Astrocyte (in vitro differentiated cells and primary cell): ENCODE results near the gene SMC3. TPM values are rescaled to one million over a fixed set of nuclear protein-coding genes. Genes with fewer than 3 reads are reported as not detected.

Experiments
- DNase-seq: peaks from one replicate; pipeline ENCODE4 v3.0.0-alpha.2; 2010; ENCODE audit warnings: low read depth
- FAIRE-seq: peaks from 2 replicates; lab custom pipeline; 2011; peaks lifted over from hg19 to GRCh38; lab: Jason Lieb, UNC
- H2AFZ ChIP-seq: 2 replicates; pipeline ENCODE4 v1.6.0; 2012; ENCODE audit warnings: low read depth, low read length, inconsistent platforms
- H3K27ac ChIP-seq: 2 replicates; pipeline ENCODE4 v1.5.1; 2011; ENCODE audit warnings: low read depth, low read length, inconsistent platforms
- H3K27me3 ChIP-seq: 2 replicates; pipeline ENCODE4 v1.6.0; 2011; ENCODE audit warnings: low read length, inconsistent platforms; ENCODE audit not compliant: insufficient read depth
- H3K36me3 ChIP-seq: 2 replicates; pipeline ENCODE4 v1.5.1; 2011; ENCODE audit warnings: low read length, inconsistent platforms; ENCODE audit not compliant: insufficient read depth
- H3K4me1 ChIP-seq: 2 replicates; pipeline ENCODE4 v1.5.1; 2011; ENCODE audit warnings: low read length, inconsistent platforms; ENCODE audit not compliant: insufficient read depth
- H3K4me2 ChIP-seq: 2 replicates; pipeline ENCODE4 v1.6.0; 2012; ENCODE audit warnings: low read length, inconsistent platforms
- H3K4me3 ChIP-seq: 2 replicates; pipeline ENCODE4 v1.5.1; 2011; ENCODE audit warnings: low read depth, mild to moderate bottlenecking, low read length, inconsistent platforms; ENCODE audit not compliant: insufficient read depth
- H3K79me2 ChIP-seq: 2 replicates; pipeline ENCODE4 v1.6.0; 2012; ENCODE audit warnings: mild to moderate bottlenecking, low read length, inconsistent platforms; ENCODE audit not compliant: insufficient read depth
- H3K9ac ChIP-seq: 2 replicates; pipeline ENCODE4 v1.6.0; 2012; ENCODE audit warnings: mild to moderate bottlenecking, low read length, inconsistent platforms
- H3K9me3 ChIP-seq: 2 replicates; pipeline ENCODE4 v1.5.1; 2012; ENCODE audit warnings: low read depth, mild to moderate bottlenecking, low read length, inconsistent platforms; ENCODE audit not compliant: insufficient read depth
- H4K20me1 ChIP-seq: 2 replicates; pipeline ENCODE4 v1.6.0; 2012; ENCODE audit warnings: low read length, inconsistent platforms; ENCODE audit not compliant: insufficient read depth
- H3K27ac Mint-ChIP-seq: one replicate; pipeline ENCODE4 v1.8.0; 2021; ENCODE audit warnings: mild to moderate bottlenecking, mixed read lengths; ENCODE audit not compliant: unreplicated experiment
- H3K27me3 Mint-ChIP-seq: one replicate; pipeline ENCODE4 v1.8.0; 2021; ENCODE audit warnings: low read depth, mixed read lengths; ENCODE audit not compliant: unreplicated experiment
- H3K36me3 Mint-ChIP-seq: one replicate; pipeline ENCODE4 v1.8.0; 2021; ENCODE audit warnings: low read depth, mixed read lengths; ENCODE audit not compliant: unreplicated experiment
- H3K4me1 Mint-ChIP-seq: one replicate; pipeline ENCODE4 v1.8.0; 2021; ENCODE audit warnings: low read depth, mixed read lengths; ENCODE audit not compliant: unreplicated experiment
- H3K4me3 Mint-ChIP-seq: one replicate; pipeline ENCODE4 v1.8.0; 2021; ENCODE audit warnings: mild to moderate bottlenecking, moderate library complexity, mixed read lengths; ENCODE audit not compliant: unreplicated experiment
- H3K9me3 Mint-ChIP-seq: one replicate; pipeline ENCODE4 v1.8.0; 2021; ENCODE audit warnings: mild to moderate bottlenecking, mixed read lengths; ENCODE audit not compliant: unreplicated experiment
- EZH2 ChIP-seq: IDR thresholded peaks from 2 replicates; pipeline ENCODE4 v1.6.1; 2012; ENCODE audit warnings: mild to moderate bottlenecking, low read length, inconsistent platforms; ENCODE audit not compliant: insufficient read depth
- total RNA-seq: library from RNA; stranded (reverse); gene quantifications from 2 replicates; pipeline ENCODE4 v1.2.1, GENCODE V29; 2021
- TF ChIP-seq, protein P1 (sequence below): IDR thresholded peaks from 2 replicates; pipeline ENCODE4 v1.5.1; 2011; ENCODE audit warnings: low read depth, mild to moderate bottlenecking, inconsistent platforms, low read length, moderate library complexity; ENCODE audit not compliant: insufficient read depth

SMC3 gene
- total RNA-seq, 1 donor from 2014 or later, result 27.2 TPM

GRCh38 chr10:110523736-110524135 is 43.8 kb upstream of the SMC3 start:
- H3K36me3 Mint-ChIP-seq, result peaks cover 8% of the 10 kb centered on the region
- FAIRE-seq, result no peak
- Histone ChIP-seq H3K27me3 (no peaks in the 10 kb centered on the region), H4K20me1 (peaks cover 9% of the 10 kb centered on the region), H3K9me3 (no peaks in the 10 kb centered on the region), H3K36me3 (no peaks in the 10 kb centered on the region), H3K4me2 (no peak overlapping the region), H3K27ac (no peak overlapping the region), H3K79me2 (no peaks in the 10 kb centered on the region), H3K4me1 (peaks cover 39% of the 10 kb centered on the region), H2AFZ (no peak overlapping the region), H3K9ac (no peak overlapping the region), H3K4me3 (no peak overlapping the region)
- no peaks in the 10 kb centered on the region for H3K9me3 Mint-ChIP-seq
- no peak overlapping the region for H3K27ac Mint-ChIP-seq
- TF ChIP-seq EZH2, result no peak
- TF ChIP-seq, protein P1, sequence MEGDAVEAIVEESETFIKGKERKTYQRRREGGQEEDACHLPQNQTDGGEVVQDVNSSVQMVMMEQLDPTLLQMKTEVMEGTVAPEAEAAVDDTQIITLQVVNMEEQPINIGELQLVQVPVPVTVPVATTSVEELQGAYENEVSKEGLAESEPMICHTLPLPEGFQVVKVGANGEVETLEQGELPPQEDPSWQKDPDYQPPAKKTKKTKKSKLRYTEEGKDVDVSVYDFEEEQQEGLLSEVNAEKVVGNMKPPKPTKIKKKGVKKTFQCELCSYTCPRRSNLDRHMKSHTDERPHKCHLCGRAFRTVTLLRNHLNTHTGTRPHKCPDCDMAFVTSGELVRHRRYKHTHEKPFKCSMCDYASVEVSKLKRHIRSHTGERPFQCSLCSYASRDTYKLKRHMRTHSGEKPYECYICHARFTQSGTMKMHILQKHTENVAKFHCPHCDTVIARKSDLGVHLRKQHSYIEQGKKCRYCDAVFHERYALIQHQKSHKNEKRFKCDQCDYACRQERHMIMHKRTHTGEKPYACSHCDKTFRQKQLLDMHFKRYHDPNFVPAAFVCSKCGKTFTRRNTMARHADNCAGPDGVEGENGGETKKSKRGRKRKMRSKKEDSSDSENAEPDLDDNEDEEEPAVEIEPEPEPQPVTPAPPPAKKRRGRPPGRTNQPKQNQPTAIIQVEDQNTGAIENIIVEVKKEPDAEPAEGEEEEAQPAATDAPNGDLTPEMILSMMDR, result no peak
- H3K4me1 Mint-ChIP-seq, result peaks cover 33% of the 10 kb centered on the region
- no peaks in the 10 kb centered on the region for H3K27me3 Mint-ChIP-seq
- no peak for DNase-seq
- H3K4me3 Mint-ChIP-seq, result no peak overlapping the region

DNA sequence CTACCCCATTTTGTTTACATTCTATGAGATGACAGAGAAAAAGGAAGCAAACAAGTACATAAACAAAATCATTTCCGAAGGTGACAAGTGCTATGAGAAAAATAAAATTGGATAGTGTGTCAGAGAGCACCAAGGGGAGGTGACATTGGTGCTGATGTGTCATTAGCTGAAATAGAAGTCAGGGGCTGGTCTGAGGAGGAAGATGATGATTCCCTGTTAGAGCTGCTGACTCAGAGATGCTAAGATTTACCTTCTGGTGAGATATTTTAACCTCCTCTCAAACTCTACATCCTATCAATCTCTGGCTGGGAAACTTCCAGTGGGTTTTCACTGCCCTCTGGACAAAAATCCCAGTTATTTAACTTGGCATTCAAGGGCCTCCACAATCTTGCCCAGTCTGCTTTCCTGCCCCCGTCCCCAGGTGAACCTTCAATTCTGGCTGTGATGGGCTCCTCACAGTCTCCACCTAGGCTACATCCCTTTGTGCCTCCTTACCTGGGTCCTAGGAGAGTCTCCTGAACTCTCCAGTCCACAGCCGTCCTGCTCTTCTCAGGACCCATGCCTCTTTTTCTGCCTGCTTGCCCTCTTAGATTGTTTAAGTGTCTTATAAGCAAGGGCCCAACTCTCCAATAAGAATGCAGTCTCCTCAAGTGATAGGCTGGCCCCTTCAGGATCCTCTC is 43.2 kb upstream of the SMC3 start:
- H3K4me3 Mint-ChIP-seq, result no peak overlapping the region
- Histone ChIP-seq H3K9me3 (no peaks in the 10 kb centered on the region), H2AFZ (no peak overlapping the region), H3K27ac (no peak overlapping the region), H3K9ac (no peak overlapping the region), H4K20me1 (peaks cover 9% of the 10 kb centered on the region), H3K27me3 (no peaks in the 10 kb centered on the region), H3K79me2 (no peaks in the 10 kb centered on the region), H3K36me3 (no peaks in the 10 kb centered on the region), H3K4me2 (no peak overlapping the region), H3K4me3 (no peak overlapping the region), H3K4me1 (peaks cover 43% of the 10 kb centered on the region)
- TF ChIP-seq, protein P1, result no peak
- TF ChIP-seq EZH2, result no peak
- H3K27me3 Mint-ChIP-seq, result no peaks in the 10 kb centered on the region
- peaks cover 8% of the 10 kb centered on the region for H3K36me3 Mint-ChIP-seq
- peaks cover 39% of the 10 kb centered on the region for H3K4me1 Mint-ChIP-seq
- no peak for FAIRE-seq
- H3K9me3 Mint-ChIP-seq, result no peaks in the 10 kb centered on the region
- H3K27ac Mint-ChIP-seq, result peak overlapping the region; percentile 82
- DNase-seq, result no peak

GRCh38 chr10:110524859-110525232 is 42.6 kb upstream of the SMC3 start:
- peaks cover 48% of the 10 kb centered on the region for H3K4me1 ChIP-seq
- H3K4me3 ChIP-seq, result no peak overlapping the region
- H2AFZ ChIP-seq, result no peak overlapping the region
- no peak for DNase-seq
- peak overlapping the region; percentile 82 for H3K27ac Mint-ChIP-seq
- peaks cover 8% of the 10 kb centered on the region for H3K36me3 Mint-ChIP-seq
- peaks cover 9% of the 10 kb centered on the region for H4K20me1 ChIP-seq
- H3K27ac ChIP-seq, result no peak overlapping the region
- H3K9me3 ChIP-seq, result no peaks in the 10 kb centered on the region
- TF ChIP-seq, protein P1, result no peak
- TF ChIP-seq EZH2, result no peak
- H3K4me3 Mint-ChIP-seq, result no peak overlapping the region
- no peaks in the 10 kb centered on the region for H3K27me3 ChIP-seq
- no peaks in the 10 kb centered on the region for H3K27me3 Mint-ChIP-seq
- no peak overlapping the region for H3K4me2 ChIP-seq
- H3K9ac ChIP-seq, result no peak overlapping the region
- H3K36me3 ChIP-seq, result no peaks in the 10 kb centered on the region
- H3K4me1 Mint-ChIP-seq, result peaks cover 44% of the 10 kb centered on the region
- no peaks in the 10 kb centered on the region for H3K9me3 Mint-ChIP-seq
- H3K79me2 ChIP-seq, result no peaks in the 10 kb centered on the region
- FAIRE-seq, result no peak
